PC-3 (cell line): ENCODE results near the gene DNAAF5. TPM values are rescaled to one million over a fixed set of nuclear protein-coding genes. Genes with fewer than 3 reads are reported as not detected.

ENCODE experiments used
- ATAC-seq: fragments of 200-7000 bp; cut with Tn5 transposase; 2 replicates; pipeline ENCODE4 v1.9.1; 2020; ENCODE audit warnings: mild to moderate bottlenecking, moderate library complexity
- BruUV-seq: library from RNA; stranded (reverse); fragments of 400-500 nt; replicated peaks from 2 replicates; lab custom pipeline; 2021; lab: Mats Ljungman, UMichigan
- CTCF ChIA-PET: fragments of 300-600 bp; sonication (Branson Sonifier 250); formaldehyde crosslinking; loops from one replicate; lab custom pipeline; 2022; ENCODE audit warnings: antibody characterized with exemption; lab: Charles Lee
- POLR2A ChIA-PET: fragments of 300-600 bp; sonication (Branson Sonifier 250); formaldehyde crosslinking; loops from one replicate; lab custom pipeline; 2022; ENCODE audit warnings: antibody characterized with exemption; ENCODE audit not compliant: unreplicated experiment; lab: Charles Lee
- DNase-seq: peaks from one replicate; pipeline ENCODE4 v3.0.0-alpha.2; 2015
- H2AFZ ChIP-seq: fragments of 300-600 bp; sonication (generic); 2 replicates; pipeline ENCODE4 v1.6.0; 2016; ENCODE audit warnings: antibody characterized with exemption, low read length
- H3F3A ChIP-seq: fragments of 300-600 bp; sonication (generic); one replicate; pipeline ENCODE4 v1.6.0; 2017; ENCODE audit warnings: antibody characterized with exemption, low read length, control low read depth, mild to moderate bottlenecking; ENCODE audit not compliant: unreplicated experiment
- H3K27ac ChIP-seq: fragments of 300-600 bp; sonication (generic); 2 replicates; pipeline ENCODE4 v1.5.1; 2016; ENCODE audit warnings: mild to moderate bottlenecking, low read length
- H3K27me3 ChIP-seq: fragments of 300-600 bp; sonication (generic); 2 replicates; pipeline ENCODE4 v1.6.1; 2016; ENCODE audit warnings: low read length, mixed read lengths
- H3K36me3 ChIP-seq: fragments of 300-600 bp; sonication (generic); 2 replicates; pipeline ENCODE4 v1.6.1; 2016; ENCODE audit warnings: low read depth, mixed run types, low read length, mixed read lengths
- H3K4me1 ChIP-seq: fragments of 300-600 bp; sonication (generic); 2 replicates; pipeline ENCODE4 v1.5.1; 2016; ENCODE audit warnings: low read length; ENCODE audit not compliant: insufficient read depth
- H3K4me2 ChIP-seq: fragments of 300-600 bp; sonication (generic); 2 replicates; pipeline ENCODE4 v1.6.0; 2016; ENCODE audit warnings: low read length
- H3K4me3 ChIP-seq: fragments of 300-600 bp; sonication (generic); 2 replicates; pipeline ENCODE4 v1.5.1; 2016; ENCODE audit warnings: mild to moderate bottlenecking, low read length, mixed read lengths
- H3K79me2 ChIP-seq: fragments of 300-600 bp; sonication (generic); 2 replicates; pipeline ENCODE4 v1.6.1; 2017; ENCODE audit warnings: low read length, mixed read lengths
- H3K9ac ChIP-seq: fragments of 300-600 bp; sonication (generic); 2 replicates; pipeline ENCODE4 v1.6.0; 2016; ENCODE audit warnings: mild to moderate bottlenecking, low read length
- H3K9me2 ChIP-seq: fragments of 300-600 bp; sonication (generic); replicated peaks from 2 replicates; pipeline ENCODE4 v1.6.1; 2016; ENCODE audit warnings: mixed run types, low read length, mixed read lengths
- H3K9me3 ChIP-seq: fragments of 300-600 bp; sonication (generic); 2 replicates; pipeline ENCODE4 v1.6.1; 2016; ENCODE audit warnings: low read length, mixed read lengths
- H4K20me1 ChIP-seq: fragments of 300-600 bp; sonication (generic); 2 replicates; pipeline ENCODE4 v1.6.1; 2016; ENCODE audit warnings: low read length, mixed read lengths
- CTCF ChIP-seq: fragments of 300-600 bp; sonication (generic); conservative IDR thresholded peaks from 2 replicates; pipeline ENCODE4 v1.5.1; 2017; ENCODE audit warnings: antibody characterized with exemption, low read depth, mild to moderate bottlenecking, low read length
- EZH2 ChIP-seq: fragments of 300-600 bp; sonication (generic); IDR thresholded peaks from one replicate; pipeline ENCODE4 v1.6.1; 2017; ENCODE audit warnings: antibody characterized with exemption, mild to moderate bottlenecking, low read length; ENCODE audit not compliant: unreplicated experiment
- EZH2phosphoT487 ChIP-seq: fragments of 300-600 bp; sonication (generic); IDR thresholded peaks from 2 replicates; pipeline ENCODE4 v1.6.1; 2018; ENCODE audit warnings: mild to moderate bottlenecking, antibody characterized with exemption, low read length, borderline replicate concordance
- intact Hi-C: fragments of 100-400 bp; cut with micrococcal nuclease; formaldehyde crosslinking; loops from 2 replicates; pipeline ENCODE4 v1.9.0; 2023
- total RNA-seq: library from RNA; depleted of rRNA; stranded (reverse); fragments of >200 nt; gene quantifications from 2 replicates; pipeline ENCODE4 v1.2.3, GENCODE V29; 2014

DNAAF5 gene
- total RNA-seq, 1 experiment from 2014 or later = 66.3 TPM

GRCh38 chr7:753190-753589 is 26.7 kb downstream of the DNAAF5 start:
- H3K9me3 ChIP-seq = no peaks in the 10 kb centered on the region
- H3K4me2 ChIP-seq = no peak overlapping the region
- no peak overlapping the region for H3K9ac ChIP-seq
- TF ChIP-seq CTCF (no peak), EZH2 (no peak), EZH2phosphoT487 (no peak)
- H4K20me1 ChIP-seq = no peaks in the 10 kb centered on the region
- H3K4me3 ChIP-seq = no peak overlapping the region
- DNase-seq (no peak), ATAC-seq (no peak)
- H2AFZ ChIP-seq = no peak overlapping the region
- intact Hi-C loops = no loop called here
- no peak overlapping the region for H3K27ac ChIP-seq
- no peaks in the 10 kb centered on the region for H3K27me3 ChIP-seq
- ChIA-PET CTCF (no interaction called here), POLR2A (no interaction called here)
- H3F3A ChIP-seq = no peaks in the 10 kb centered on the region
- H3K9me2 ChIP-seq = no peaks in the 10 kb centered on the region
- no peaks in the 10 kb centered on the region for H3K4me1 ChIP-seq
- no TSS peak for BruUV-seq
- H3K36me3 ChIP-seq = peaks cover 30% of the 10 kb centered on the region
- 0 out of 2 replicates have a peak, but pooled peaks cover 6% of the 10 kb centered on the region for H3K79me2 ChIP-seq

- CTCF ChIA-PET = no interaction called here
- H3K9me3 ChIP-seq = no peaks in the 10 kb centered on the region
- H3K9ac ChIP-seq = no peak overlapping the region
- no peak overlapping the region for H3K4me3 ChIP-seq
- H3K9me2 ChIP-seq = no peaks in the 10 kb centered on the region
- H3K27ac ChIP-seq = no peak overlapping the region
- no peaks in the 10 kb centered on the region for H3K4me1 ChIP-seq
- H2AFZ ChIP-seq = no peak overlapping the region
- no peaks in the 10 kb centered on the region for H3K79me2 ChIP-seq
- intact Hi-C loops = no loop called here
- POLR2A ChIA-PET = no interaction called here
- no peak for TF ChIP-seq EZH2phosphoT487
- no peak for TF ChIP-seq EZH2
- no peak for TF ChIP-seq CTCF
- ATAC-seq = no peak
- H3F3A ChIP-seq = no peaks in the 10 kb centered on the region
- H3K4me2 ChIP-seq = no peak overlapping the region
- BruUV-seq = no TSS peak
- DNase-seq = no peak
- H3K36me3 ChIP-seq = peaks cover 32% of the 10 kb centered on the region
- H3K27me3 ChIP-seq = no peaks in the 10 kb centered on the region
- H4K20me1 ChIP-seq = no peaks in the 10 kb centered on the region
Measured at GRCh38 chr7:754531-755412, 28.3 kb downstream of the DNAAF5 start.

- POLR2A ChIA-PET = no interaction called here
- CTCF ChIA-PET = no interaction called here
Measured at GRCh38 chr7:755413-755805, 28.9 kb downstream of the DNAAF5 start.

More at GRCh38 chr7:755413-755805, 28.9 kb downstream of the DNAAF5 start:
- no TSS peak for BruUV-seq
- TF ChIP-seq EZH2phosphoT487 (no peak), EZH2 (no peak), CTCF (no peak)
- Histone ChIP-seq H4K20me1 (no peaks in the 10 kb centered on the region), H2AFZ (no peak overlapping the region), H3F3A (no peaks in the 10 kb centered on the region), H3K4me3 (no peak overlapping the region), H3K9me3 (no peaks in the 10 kb centered on the region), H3K36me3 (peaks cover 29% of the 10 kb centered on the region), H3K27me3 (no peaks in the 10 kb centered on the region), H3K4me1 (no peaks in the 10 kb centered on the region), H3K9ac (no peak overlapping the region), H3K4me2 (no peak overlapping the region), H3K27ac (no peak overlapping the region), H3K79me2 (no peaks in the 10 kb centered on the region), H3K9me2 (no peaks in the 10 kb centered on the region)
- DNase-seq (no peak), ATAC-seq (no peak)
- intact Hi-C loops = no loop called here
